ENCODE results near the gene PCTP. TPM values are rescaled to one million over a fixed set of nuclear protein-coding genes. Genes with fewer than 3 reads are reported as not detected.
A peak's percentile ranks its signal among the peaks of the same experiment; 100 is the strongest.

Gene PCTP
- total RNA-seq (2014; rRNA removed; shearing (Covaris generic); ENCODE audit: low replicate concordance): 11.3 and 21.4 TPM in 2 replicates

DNA sequence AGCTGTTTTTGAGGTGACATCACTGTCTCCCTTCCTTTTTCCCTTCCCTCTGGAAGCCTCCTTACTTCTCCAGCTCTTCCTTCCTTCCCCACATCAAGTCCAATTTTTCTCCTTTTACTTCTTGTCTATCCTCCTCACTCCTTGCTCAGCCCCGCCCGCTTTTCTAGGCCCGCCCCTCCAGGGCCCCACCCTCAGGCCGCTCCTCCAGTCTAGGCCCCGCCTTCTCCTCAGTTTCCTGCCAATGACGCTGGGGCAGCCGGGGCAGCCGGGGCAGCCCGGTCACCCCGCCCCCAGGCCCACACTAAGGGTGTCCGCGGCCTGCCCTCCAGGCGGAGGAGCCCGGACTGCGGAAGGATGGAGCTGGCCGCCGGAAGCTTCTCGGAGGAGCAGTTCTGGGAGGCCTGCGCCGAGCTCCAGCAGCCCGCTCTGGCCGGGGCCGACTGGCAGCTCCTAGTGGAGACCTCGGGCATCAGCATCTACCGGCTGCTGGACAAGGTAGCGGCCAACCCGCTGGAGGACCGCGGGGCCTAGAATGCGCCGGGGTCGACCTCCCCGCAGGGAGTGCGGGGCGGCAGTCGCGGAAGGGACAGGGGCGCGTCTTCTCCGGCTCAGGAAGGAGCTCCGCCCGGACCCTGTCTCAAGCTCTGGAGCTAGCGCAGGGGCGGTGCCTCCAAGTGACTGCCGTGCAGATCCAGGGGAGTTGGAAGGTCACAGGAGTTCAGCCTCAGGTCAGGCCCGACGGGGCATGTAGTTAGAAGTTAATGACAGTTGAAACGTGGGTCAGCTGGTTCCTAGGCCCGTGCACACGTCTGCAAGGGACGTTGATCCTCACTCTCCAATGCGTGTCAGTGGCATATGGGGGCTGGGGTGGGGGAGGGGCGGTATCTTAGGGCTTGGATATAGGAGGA, at the start of gene PCTP:
TSS of gene PCTP (plus strand) at position 302 of the 908 bp plus-strand sequence. CDS start at position 355, 53 bp downstream.
- peak; percentile 98 for DNase-seq
- H3K9me3 ChIP-seq: no peaks in the 10 kb centered on the region
- H3K4me3 ChIP-seq: peak within 1 kb of the TSS; percentile 96
- peaks cover 12% of the 10 kb centered on the region; the same call in 1 of the 2 replicates for H3K27me3 ChIP-seq
- peaks cover 6% of the 10 kb centered on the region for H3K36me3 ChIP-seq

DNA sequence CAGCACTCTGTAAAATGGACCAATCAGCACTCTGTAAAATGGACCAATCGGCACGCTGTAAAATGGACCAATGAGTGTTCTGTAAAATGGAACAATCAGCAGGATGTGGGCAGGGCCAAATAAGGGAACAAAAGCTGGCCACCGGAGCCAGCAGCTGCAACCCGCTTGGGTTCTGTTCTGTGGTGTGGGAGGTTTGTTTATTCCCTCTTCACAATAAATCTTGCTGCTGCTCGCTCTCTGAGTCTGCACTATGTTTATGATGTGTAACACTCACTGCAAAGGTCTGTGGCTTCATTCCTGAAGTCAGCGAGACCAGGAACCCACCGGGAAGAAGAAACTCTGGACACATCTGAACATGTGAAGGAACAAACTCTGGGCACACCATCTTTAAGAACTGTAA, 48.7 kb upstream of the PCTP start:
- no peak overlapping the region for H3K4me3 ChIP-seq
- H3K36me3 ChIP-seq: no peaks in the 10 kb centered on the region
- no peaks in the 10 kb centered on the region; the same call in 1 of the 2 replicates for H3K27me3 ChIP-seq
- no peaks in the 10 kb centered on the region for H3K9me3 ChIP-seq
- DNase-seq: no peak

DNA sequence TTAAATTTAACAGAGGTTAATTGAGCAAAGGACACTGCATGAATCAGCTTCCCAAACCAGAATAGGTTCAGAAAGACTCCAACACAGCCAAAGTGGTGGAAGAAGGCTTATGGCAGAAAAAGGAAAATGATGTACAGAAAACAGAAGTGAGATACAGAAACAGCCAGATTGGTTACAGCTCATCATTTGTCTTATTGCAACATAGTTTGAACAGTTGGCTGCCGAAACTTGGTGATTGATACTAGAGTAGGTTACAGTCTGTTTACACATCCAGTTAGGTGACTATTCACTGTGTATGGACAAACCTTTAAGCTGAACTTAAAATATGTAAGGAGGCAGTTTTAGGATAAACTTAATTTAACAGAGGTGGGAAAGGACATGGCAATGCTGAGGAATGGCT, 46.5 kb upstream of the PCTP start:
- Histone ChIP-seq H3K4me3 (no peak overlapping the region), H3K36me3 (no peaks in the 10 kb centered on the region), H3K9me3 (no peaks in the 10 kb centered on the region), H3K27me3 (no peaks in the 10 kb centered on the region; the same call in 1 of the 2 replicates)
- DNase-seq: no peak

DNA sequence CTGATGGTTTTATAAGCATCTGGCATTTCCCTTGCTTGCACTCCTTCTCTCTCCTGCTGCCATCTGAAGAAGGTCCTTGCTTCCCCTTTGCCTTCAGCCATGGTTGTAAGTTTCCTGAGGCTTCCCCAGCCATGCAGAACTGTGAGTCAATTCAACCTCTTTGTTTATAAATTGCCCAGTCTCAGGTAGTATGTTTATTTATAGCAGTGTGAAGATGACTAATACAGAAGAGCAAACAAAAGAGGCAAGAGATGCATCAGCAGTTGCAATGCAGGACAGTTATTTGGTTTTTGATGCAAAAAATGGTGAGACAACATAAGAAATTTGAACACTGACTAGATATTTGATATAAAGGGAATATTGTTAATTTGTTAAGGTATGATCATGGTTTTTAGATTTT, 45.0 kb upstream of the PCTP start:
- Histone ChIP-seq H3K9me3 (no peaks in the 10 kb centered on the region), H3K36me3 (no peaks in the 10 kb centered on the region), H3K4me3 (no peak overlapping the region), H3K27me3 (no peaks in the 10 kb centered on the region; the same call in 1 of the 2 replicates)
- DNase-seq: no peak

GRCh38 chr17:55706808-55707773, 43.8 kb upstream of the PCTP start:
- no peak for DNase-seq

DNA sequence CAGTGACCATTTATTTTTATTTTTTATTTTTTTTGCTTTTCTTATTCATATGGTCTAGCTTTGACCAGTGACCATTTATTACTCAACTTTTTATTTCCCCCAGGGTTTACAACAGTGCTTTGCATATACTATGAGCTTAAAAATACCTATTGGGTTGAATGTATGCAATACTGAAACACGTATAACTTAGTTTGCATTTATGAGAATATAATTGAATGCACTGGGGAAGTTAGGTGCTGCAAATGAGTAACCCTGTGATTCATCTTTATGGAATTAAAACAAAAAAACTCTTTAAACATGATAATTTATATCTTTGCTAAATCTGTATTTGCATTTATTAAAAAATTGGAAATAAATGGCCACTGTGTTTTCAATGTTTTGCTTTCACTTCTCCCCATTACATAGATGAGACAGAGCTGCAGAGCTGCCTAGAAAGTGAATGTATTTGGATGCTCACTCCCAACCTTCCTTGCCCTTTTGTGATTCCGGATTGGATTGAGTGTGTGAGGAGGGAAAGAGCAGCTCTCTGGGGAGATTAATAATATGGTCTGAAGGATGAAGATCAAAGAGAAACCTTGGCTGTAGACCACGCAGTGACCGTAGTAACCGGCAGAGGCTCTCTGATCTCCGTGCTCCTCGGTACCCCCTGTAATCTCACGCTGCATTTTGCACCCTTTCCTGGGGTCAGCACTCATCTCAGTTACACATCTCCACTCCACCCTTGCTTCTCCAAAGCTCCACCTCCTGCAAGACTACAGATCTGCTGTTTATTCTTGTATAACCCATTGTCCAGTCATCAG, 42.5 kb upstream of the PCTP start:
- Histone ChIP-seq H3K4me3 (peak overlapping the region; percentile 12; the same call in 1 of the 2 replicates), H3K27me3 (no peaks in the 10 kb centered on the region; the same call in 1 of the 2 replicates), H3K36me3 (no peaks in the 10 kb centered on the region), H3K9me3 (no peaks in the 10 kb centered on the region)
- DNase-seq: no peak

More at GRCh38 chr17:55706808-55707773, 43.8 kb upstream of the PCTP start:
- no peaks in the 10 kb centered on the region for H3K9me3 ChIP-seq
- H3K36me3 ChIP-seq: no peaks in the 10 kb centered on the region
- H3K4me3 ChIP-seq: no peak overlapping the region
- H3K27me3 ChIP-seq: no peaks in the 10 kb centered on the region; the same call in 1 of the 2 replicates

- Histone ChIP-seq H3K4me3 (no peak overlapping the region), H3K36me3 (no peaks in the 10 kb centered on the region), H3K9me3 (no peaks in the 10 kb centered on the region), H3K27me3 (no peaks in the 10 kb centered on the region; the same call in 1 of the 2 replicates)
- no peak for DNase-seq
These were observed 41.4 kb upstream of the PCTP start for GRCh38 chr17:55709440-55709839.

- Histone ChIP-seq H3K36me3 (no peaks in the 10 kb centered on the region), H3K9me3 (no peaks in the 10 kb centered on the region), H3K4me3 (no peak overlapping the region), H3K27me3 (no peaks in the 10 kb centered on the region; the same call in 1 of the 2 replicates)
- DNase-seq: no peak
These were observed 40.9 kb upstream of the PCTP start for GRCh38 chr17:55709984-55710383.

DNA sequence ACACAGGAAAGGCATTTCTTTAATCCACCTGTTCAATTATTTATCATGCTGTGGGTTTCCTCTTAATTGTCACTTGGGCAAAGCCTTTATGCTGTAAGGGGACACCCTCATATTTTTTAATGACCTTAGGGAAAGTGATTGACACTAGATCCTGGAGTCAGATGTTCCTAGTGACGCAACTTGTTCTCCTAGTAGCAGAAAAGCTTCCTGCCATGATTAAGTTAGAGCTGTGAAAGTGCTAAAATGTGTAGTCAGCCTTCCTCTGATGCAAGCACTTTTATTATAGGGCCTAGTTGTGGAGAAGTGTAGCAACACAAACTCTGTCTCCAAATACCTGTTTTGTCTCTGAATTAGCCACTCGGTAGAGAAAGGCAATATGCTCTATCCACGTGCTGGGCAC, 40.4 kb upstream of the PCTP start:
- H3K36me3 ChIP-seq: no peaks in the 10 kb centered on the region
- no peak overlapping the region for H3K4me3 ChIP-seq
- no peak for DNase-seq
- H3K9me3 ChIP-seq: no peaks in the 10 kb centered on the region
- no peaks in the 10 kb centered on the region; the same call in 1 of the 2 replicates for H3K27me3 ChIP-seq

- no peak for DNase-seq
- H3K27me3 ChIP-seq: no peaks in the 10 kb centered on the region; the same call in 1 of the 2 replicates
These were observed 39.9 kb upstream of the PCTP start for GRCh38 chr17:55710829-55711496.

GRCh38 chr17:55717432-55717831, 33.4 kb upstream of the PCTP start:
- Histone ChIP-seq H3K4me3 (no peak overlapping the region), H3K36me3 (no peaks in the 10 kb centered on the region), H3K27me3 (peaks cover 12% of the 10 kb centered on the region), H3K9me3 (no peaks in the 10 kb centered on the region)
- no peak for DNase-seq

More at GRCh38 chr17:55710829-55711496, 39.9 kb upstream of the PCTP start:
- no peak overlapping the region for H3K4me3 ChIP-seq
- H3K9me3 ChIP-seq: no peaks in the 10 kb centered on the region
- no peaks in the 10 kb centered on the region for H3K36me3 ChIP-seq

GRCh38 chr17:55717898-55718735, 32.7 kb upstream of the PCTP start:
- no peak overlapping the region for H3K4me3 ChIP-seq
- peak; percentile 55 for DNase-seq
- peaks cover 13% of the 10 kb centered on the region for H3K27me3 ChIP-seq
- H3K9me3 ChIP-seq: no peaks in the 10 kb centered on the region
- no peaks in the 10 kb centered on the region for H3K36me3 ChIP-seq

- Histone ChIP-seq H3K36me3 (no peaks in the 10 kb centered on the region), H3K4me3 (no peak overlapping the region), H3K9me3 (no peaks in the 10 kb centered on the region), H3K27me3 (peaks cover 16% of the 10 kb centered on the region)
- DNase-seq: no peak
These were observed 29.7 kb upstream of the PCTP start for GRCh38 chr17:55720919-55721836.
